ENCODE results near the gene PCBP3.
"Not testable (repeated sequence)": the region's sequence is repeated elsewhere in the genome, so short reads cannot be mapped to it uniquely, and the experiment has no call there.

PCBP3 gene

GRCh38 chr21:45636459-45636858 is 7.1 kb upstream of the PCBP3 start:
- no peak for DNase-seq

- DNase-seq, result no peak
Observed at GRCh38 chr21:45636951-45637646, 6.4 kb upstream of the PCBP3 start.

GRCh38 chr21:45637883-45638282 is 5.6 kb upstream of the PCBP3 start:
- no peak for DNase-seq

DNA sequence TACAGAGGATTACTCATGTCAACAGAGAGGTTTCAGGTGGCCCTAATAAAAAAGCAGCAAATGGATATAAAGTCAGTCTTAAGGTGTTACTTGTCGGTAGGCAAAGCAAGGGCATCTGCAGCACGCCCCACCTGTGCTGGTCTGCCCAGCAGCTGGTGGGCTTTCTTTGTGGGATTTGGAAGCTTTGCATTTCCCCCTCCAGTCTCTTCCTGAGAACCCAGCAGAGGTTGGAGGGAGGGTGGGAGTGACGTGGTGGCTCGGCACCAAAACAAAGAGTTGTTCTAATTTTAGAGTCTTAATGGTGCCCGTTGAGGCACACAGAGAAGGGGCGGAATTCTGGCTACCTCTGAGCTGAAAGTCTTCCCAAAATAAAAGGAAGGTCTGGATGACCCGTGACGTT is 4.8 kb upstream of the PCBP3 start:
- DNase-seq, result no peak

DNA sequence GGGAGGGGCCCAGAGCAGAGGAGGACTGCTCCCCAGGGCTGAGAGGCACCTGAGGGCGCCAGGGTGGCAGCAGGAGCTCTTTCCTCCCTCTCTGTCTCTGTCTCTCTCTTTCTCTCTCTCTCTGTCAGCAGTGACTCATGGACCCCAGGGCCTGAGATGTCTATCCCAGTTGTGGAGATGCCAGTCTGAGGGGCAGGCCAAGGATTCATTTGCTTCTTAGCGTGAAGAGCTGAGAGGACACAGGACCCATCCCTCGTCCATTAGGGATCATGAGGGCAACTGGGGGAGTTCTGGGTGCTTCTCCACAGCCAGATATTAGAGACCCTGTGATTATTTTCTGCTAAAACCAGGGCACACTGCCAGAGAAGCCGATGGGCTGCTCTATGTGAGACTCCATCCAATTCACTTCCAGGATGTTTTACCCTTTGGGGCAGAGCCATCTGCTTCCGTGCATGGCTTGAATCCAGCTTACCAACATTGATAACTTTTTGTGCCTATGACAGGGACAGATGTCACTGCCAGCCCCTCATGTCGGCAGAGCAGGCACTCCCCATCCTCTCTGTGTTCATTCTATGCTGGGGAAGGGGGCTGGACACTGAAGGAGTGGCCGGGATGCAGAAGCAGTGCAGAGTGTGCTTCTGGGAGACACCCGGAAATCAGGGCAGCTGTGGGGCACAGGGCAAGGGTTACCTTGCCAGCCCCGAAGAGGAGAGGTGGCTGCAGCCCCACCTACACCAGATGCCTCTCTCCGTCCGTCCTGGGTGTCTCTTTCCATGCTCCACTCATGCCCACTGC is 4.1 kb upstream of the PCBP3 start:
- DNase-seq, result no peak

GRCh38 chr21:45640001-45640887 is 3.3 kb upstream of the PCBP3 start:
- DNase-seq, result no peak

DNA sequence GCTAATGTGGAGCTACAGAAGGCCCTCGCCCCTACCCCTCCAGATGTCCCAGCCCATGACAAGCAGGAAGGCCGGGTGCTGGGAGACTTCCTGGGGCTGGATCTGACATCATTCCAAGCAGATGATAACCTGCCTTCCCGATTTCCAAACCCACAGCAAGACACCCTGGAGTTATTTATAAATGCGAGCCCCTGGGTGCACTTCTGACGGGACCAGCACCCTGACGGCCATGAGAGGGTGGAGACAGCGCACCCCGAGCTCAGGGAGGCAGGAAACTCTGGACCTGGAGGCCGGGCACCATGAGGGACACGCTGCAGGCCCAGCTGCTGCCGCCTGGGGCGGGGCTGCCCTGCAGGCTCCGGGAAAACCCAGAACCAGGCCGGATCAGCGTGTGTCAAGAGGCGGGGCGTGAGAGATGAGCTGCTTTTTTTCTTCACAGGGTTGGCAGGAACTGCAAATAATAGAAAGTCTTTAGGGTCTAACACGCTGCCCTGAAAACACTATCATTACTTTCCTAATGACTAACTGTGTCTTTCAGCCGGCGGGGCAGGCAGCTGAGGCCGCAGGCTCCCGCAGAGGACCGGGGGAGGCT is 2.5 kb upstream of the PCBP3 start:
- no peak for DNase-seq

GRCh38 chr21:45641480-45642035 is 2.0 kb upstream of the PCBP3 start:
- DNase-seq, result no peak

DNA sequence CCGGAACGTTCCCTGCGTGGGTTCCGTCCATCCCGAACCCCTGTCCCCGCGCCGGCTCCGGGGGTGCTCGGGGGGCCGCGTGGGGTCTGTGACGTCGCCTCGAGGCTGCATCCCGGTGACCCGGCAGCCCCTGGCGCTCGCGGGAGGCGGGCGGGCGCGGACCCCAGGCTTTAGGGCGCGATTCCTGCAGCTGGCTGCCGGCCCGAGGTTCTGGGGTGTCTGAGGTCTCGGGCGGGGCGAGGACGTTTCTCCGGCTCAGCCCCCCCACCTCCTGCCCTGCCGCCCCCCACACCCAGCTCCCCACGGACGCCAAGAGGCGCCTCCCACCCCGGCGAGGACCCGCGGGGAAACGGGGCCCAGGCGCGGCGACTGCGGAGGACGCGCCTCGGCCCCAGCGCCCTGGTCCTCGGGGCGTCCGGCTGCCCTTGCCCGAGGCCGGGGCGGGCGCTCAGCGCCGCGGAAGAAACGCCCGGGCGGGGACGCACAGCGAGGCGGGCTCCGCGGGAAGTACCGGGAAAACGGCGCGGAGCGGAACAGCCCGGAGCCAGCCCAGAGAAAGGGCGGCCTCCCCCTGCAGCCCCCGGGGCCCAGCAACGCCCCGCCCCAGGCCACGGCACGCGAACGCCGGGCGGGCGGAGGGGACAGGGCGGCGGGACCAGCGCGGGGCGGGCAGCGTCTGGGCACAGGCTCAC is 1.3 kb upstream of the PCBP3 start:
- no peak for DNase-seq

- no peak for DNase-seq
Observed at GRCh38 chr21:45644041-45644906, 749 bp downstream of the PCBP3 start.

GRCh38 chr21:45651921-45652320 is 8.4 kb downstream of the PCBP3 start:
- no peak for DNase-seq

- DNase-seq, result no peak
Observed at GRCh38 chr21:45655124-45655523, 11.6 kb downstream of the PCBP3 start.

DNA sequence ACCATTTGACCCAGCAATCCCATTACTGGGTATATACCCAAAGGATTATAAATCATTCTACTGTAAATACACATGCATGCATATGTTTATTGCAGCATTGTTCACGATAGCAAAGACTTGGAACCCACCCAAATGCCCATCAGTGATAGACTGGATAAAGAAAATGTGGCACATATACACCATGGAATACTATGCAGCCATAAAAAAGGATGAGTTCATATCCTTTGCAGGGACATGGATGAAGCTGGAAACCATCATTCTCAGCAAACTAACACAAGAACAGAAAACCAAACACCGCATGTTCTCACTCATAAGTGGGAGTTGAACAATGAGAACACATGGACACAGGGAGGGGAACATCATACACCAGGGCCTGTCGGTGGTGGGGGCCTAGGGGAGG is 12.6 kb downstream of the PCBP3 start:
- not testable (repeated sequence) for DNase-seq

DNA sequence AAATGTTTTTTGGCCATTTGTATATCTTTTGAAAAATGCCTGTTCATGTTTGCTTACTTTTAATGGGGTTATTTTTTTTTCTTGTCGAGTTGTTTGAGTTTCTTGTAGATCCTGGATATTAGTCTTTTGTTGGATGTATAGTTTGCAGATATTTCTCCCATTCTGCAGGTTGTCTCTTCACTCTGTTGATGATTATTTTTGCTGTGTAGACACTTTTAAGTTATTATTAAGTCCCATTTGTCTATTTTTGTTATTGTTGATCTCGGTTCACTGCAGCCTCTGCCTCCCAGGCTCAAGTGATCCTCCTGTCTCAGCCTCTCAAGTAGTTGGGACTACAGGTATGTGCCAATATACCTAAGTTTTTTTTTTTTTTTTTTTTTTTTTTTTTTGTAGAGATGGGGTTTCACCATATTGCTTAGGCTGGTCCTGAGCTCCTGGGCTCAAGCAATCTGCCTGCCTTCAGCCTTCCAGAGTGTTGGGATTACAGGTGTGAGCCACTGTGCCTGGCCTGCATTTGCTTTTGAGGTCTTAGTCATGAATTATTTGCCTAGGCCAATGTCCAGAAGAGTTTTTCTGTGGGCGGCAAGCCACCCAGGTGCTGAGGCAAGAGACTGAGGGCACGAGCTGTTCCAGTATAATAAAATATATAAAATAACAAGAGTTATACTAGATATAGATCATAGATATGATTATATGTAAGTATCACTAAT is 18.5 kb downstream of the PCBP3 start:
- DNase-seq, result not testable (repeated sequence)

DNA sequence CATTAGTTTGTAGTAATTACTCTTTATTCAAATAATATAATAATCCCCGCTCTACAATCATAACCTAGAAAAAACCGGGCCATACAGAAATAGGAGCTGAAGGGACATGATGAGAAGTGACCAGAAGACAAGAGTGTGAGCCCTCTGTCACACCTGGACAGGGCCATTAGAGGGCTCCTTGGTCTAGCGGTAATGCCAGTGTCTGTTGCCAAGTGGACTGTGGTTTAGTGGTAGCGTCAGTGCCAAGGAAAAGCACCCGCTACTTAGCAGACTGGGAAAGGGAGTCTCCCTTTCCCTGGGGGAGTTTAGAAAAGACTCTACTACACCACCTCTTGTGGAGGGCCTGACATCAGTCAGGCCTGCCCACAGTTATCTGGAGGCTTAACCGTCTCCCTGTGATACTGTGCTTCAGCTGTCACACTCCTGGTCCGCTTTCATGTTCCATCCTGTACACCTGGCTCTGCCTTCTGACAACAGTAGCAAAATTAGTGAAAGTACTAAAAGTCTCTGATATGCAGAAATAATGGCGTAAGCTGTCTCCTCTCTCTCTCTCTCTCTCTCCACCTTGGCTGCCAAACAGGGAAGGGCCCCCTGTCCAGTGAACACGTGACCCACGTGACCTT is 19.2 kb downstream of the PCBP3 start:
- not testable (repeated sequence) for DNase-seq

DNA sequence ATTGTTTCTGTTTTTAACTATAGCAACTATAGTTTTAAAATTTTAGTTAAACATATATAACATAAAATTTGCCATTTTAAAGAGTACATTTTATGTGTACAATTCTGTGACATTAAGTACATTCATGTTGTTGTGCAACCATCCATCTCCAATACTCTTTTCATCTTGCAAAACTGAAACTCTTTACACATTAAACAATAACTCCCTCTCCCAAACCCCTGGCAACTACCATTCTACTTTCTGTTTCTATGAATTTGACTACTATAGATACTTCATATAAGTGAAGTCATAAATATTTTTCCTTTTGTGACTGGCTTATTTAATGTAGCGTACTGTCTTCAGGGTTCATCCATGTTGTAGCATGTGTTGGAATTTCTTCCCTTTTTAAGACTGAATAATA is 25.9 kb downstream of the PCBP3 start:
- DNase-seq, result no peak

DNA sequence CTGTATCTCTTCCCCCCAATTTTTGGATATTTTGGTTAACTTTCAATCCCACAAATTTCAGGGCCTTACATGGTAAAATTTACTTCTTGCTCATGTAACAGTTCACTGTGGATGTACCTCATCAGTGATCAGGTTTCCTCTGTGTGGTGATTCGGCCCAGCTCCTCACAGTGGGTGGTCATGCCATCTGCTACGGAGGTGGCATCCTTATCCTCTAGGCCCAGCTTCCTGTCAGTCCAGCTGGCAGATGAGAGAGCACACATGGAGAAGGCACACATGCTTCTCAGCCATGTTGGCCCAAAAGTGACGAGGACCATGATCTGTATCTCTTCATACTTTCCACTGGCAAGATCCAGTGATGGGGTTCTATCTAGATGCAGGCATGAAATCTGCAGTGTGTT is 27.2 kb downstream of the PCBP3 start:
- no peak for DNase-seq

DNA sequence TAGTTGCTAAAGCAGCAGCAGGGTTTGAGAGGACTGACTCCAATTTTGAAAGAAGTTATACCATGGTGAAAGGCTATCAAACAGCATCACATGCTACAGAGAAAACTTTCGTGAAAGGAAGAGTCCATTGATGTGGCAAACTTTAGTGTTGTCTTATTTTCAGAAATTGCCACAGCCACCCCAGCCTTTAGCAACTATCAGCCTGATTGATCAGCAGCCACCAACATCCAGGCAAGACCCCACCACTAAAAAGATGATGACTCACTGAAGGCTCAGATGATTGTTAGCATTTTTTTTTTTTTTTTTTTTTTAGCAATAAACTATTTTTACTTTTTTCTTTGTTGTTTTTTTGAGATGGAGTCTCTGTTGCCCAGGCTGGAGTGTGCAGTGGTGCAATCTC is 35.3 kb downstream of the PCBP3 start:
- not testable (repeated sequence) for DNase-seq

DNA sequence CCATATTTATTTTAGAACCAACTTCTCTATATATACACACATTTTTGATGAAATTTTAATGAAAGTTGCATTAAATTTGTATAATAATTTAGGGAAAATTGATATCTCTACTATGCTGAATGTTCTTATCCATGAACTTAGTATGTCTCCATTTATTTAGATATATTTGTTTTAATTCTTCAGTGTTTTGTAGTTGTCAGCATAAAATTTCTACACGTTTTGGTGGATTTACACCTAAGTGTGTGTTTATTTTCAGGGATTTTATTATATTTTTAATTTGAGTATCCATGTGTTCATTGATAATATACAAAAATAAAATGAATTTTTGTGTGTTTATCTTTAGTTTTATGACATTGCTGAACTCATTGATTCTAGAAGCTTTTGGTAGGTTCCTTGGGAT is 36.7 kb downstream of the PCBP3 start:
- no peak for DNase-seq

- no peak for DNase-seq
Observed at GRCh38 chr21:45695086-45695485, 51.6 kb downstream of the PCBP3 start.
